Embryonic facial prominence (tissue), 1 donor: Measurements from ENCODE around the gene DYNC1I2.
A peak's percentile ranks its signal among the peaks of the same experiment; 100 is the strongest.
"Not testable (repeated sequence)": the region's sequence is repeated elsewhere in the genome, so short reads cannot be mapped to it uniquely, and the experiment has no call there.

Experiments used
- DNase-seq: peaks from one replicate; pipeline ENCODE4 v3.0.0-alpha.2; 2016; ENCODE audit errors: extremely low spot score

DYNC1I2 gene

GRCh38 chr2:171712051-171712450, 24.8 kb downstream of the DYNC1I2 start:
- no peak for DNase-seq

- DNase-seq: no peak
Observed at GRCh38 chr2:171718720-171719119, 31.5 kb downstream of the DYNC1I2 start.

- no peak for DNase-seq
Observed at GRCh38 chr2:171719660-171720059, 32.4 kb downstream of the DYNC1I2 start.

DNA sequence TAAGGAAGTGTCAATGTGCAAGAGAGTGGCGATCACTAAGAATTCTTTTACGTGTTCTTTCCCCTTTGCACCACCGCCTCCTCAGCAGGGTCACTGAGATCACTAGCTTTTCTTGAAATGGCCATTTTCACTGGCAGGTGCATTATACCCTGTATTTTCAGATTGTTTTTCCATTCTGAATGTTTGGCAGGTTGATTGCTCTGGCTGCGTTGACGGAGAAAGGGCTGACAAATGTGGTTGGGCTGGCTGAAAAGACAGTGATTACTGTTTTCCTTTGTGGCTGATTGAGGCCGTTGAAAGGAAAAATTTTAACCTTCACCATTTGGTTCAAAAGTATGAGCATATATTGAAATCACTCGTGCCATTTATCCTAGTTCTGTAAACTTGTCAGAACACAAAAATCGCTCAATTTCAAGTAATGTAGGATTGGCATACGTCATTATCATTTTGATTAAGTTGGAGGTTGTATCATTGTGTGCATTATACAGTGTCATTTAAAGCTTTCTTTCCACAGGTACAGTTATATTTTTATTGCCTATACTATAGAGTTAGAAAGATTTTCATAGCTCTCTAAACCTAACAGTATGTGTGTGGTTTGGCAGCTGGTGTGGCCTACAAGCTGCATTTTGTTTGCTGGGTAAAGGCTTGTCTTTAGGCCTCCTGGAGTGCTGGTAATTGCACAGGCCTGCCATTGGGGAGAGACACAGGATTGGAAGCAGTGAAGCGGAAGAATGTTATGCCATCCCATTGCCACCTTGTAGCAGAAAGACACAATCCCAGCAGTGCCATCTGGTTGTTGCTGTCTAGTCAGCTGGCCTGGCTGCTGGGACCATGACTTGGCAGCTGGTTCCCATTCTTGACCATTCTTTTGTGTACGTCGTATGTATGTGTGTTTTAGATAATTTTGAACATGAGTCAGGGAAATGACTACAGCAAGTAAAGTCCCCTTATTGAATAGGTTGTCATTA, 36.7 kb downstream of the DYNC1I2 start:
- no peak for DNase-seq

DNA sequence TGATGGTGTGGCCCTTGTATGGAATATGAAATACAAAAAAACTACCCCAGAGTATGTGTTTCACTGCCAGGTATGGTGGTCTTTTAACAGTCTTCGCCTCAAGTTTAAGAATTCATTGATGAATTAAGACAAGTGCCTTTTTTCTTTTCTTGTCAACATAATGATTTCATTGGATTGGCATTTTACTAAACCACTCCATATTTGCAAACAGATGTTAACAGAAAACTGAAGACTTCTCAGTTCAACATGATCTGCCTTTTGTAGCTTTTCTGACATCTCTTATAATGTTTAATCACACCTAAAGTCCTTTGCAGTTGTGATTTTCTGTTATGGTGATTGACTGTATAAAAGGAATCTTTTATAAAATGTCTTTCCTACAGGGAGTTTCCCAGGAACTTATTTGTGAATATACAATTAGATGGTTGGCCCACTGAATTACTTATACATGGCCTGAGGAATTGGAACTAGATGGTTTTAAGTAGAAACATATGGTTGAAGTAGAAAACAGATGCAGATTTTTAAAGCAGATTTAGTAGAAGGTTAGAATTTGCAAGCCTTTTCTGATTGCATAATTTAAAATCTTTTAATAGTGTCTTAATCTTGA, 39.7 kb downstream of the DYNC1I2 start:
- peak; percentile 45 for DNase-seq

GRCh38 chr2:171728989-171729951, 42.0 kb downstream of the DYNC1I2 start:
- no peak for DNase-seq

DNA sequence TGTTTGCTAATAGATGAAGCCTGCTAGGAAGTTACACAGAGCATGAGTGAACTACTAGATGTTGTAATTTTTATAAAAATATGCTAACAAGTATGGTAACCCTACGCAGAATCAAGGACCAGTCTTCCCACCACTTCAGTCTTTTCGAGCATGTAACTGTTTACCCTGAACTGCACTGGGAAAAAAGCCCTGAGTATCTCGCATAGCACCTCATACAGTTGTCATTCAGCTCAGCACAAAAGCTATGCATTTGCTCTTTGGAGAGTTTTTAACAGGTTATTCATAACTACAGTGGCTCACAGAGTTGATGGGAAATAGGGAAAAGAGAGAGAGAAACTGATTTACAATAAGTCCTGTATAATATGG, 42.7 kb downstream of the DYNC1I2 start:
- no peak for DNase-seq

- DNase-seq: no peak
Observed at GRCh38 chr2:171735991-171736710, 48.9 kb downstream of the DYNC1I2 start.

DNA sequence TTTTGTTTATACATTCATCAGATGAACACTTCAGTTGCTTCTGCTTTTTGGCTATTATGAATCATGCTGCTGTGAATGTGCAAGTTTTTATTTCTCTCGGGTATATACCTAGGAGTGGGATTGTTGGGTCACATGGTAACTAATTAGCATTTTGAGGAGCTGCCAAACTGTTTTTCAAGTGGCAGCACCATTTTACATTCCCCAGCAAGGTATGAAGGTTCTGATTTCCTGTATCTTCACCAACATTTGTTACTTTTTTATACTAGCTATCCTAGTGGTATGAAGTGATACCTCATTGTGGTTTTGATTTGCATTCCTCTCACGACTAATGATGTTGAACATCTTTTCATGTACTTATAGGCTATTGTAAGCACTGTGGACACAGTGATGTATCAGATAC, 53.9 kb downstream of the DYNC1I2 start:
- no peak for DNase-seq

- no peak for DNase-seq
Observed at GRCh38 chr2:171742760-171743159, 55.5 kb downstream of the DYNC1I2 start.

DNA sequence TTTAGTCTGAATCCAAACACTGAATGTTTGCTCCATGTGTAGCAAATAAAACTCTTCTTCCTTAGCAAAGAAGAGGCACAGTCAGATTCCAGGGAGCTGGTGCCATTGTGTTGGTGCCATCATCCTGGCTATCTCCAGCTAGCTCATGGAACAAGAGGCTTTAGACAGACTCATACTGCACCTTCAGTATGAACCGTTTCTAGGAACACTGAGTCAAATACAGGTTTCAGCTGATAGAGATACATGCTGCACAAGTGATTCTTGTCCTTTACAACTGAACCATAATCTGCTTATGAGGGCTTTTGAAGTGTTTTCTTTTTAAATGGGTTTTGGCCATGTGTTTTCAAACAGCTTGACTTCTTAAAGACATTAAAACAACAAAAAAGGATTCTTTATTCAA, 57.9 kb downstream of the DYNC1I2 start:
- DNase-seq: no peak

DNA sequence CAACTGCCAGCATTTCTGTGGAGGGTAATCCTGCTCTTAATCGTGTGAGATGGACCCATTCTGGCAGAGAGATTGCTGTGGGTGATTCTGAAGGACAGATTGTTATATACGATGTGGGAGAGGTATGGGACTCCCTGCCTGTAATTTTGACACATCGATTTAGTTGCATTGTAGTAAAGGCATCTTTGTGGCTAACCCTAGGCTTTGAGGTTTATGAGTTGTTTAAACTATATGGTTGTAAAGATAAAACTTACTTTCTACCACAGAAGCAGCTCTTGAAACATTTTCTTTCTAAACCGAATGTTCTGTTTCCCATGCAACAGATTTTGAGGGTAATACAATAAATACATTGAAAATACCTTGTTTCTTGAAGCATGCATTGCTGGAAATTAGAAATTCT, 58.5 kb downstream of the DYNC1I2 start:
- no peak for DNase-seq

DNA sequence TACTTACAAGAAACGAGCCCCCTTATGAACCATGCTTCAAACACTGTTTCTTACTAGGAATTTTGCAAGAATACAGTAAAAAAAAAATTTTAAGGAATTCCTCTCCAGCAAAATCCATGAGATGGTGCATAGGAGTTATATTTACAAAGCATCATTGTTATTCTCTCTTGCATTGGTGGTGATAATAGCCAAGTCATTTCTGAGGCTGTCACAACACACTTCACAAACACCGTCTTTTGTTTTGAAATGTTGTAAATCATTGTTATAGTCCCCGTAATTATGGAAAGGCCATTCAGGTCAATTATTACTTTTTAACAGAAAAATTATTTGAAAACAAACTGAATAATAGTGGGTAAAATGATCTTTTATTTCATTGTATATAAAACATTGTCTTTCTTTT, 60.1 kb downstream of the DYNC1I2 start:
- no peak for DNase-seq

DNA sequence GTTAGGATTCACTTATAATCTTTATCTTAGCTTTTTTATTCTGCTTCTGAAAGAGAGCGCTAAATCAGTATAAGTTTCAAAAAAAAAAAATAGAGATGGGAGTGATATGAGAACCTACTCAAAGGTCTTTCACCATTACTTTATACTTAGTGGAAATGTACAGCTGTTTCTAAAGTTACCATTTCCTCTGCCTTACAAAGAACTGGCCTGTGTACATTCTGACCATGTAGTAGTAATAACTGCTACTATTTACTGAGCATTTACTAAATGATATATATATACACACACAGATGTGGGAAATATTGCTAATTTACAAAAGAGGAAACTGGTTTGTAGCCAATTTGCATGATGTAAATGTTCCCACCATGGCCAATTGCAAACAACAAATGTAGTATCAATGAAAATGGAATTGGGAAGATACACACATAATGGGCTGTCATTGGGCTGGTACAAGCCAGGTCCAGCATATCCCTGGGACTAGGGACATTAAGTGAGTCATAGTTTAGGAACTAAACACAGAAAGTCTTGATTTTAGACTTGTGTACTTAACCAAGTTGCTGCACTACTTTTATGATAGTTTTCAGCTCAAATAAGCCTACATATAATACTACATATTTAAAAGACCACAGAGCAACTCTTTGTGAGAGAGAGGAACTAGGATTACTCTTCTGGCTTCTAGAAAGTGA, 67.1 kb downstream of the DYNC1I2 start:
- no peak for DNase-seq

- not testable (repeated sequence) for DNase-seq
Observed at GRCh38 chr2:171758762-171759161, 71.5 kb downstream of the DYNC1I2 start.

DNA sequence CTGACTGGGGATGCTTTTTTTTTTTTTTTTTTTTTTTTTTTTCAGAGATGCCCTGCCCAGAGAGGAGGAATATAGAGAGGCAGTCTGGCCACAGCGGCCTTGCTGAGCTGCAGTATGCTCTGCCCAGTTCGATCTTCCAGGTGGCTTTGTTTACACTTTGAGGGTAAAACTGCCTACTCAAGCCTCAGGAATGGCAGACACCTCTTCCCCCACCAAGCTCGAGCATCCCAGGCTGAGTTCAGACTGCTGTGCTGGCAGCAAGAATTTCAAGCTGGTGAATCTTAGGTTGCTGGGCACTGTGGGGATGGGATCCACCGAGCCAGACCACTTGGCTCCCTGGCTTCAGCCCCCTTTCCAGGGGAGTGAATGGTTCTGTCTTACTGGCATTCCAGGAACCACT, 73.9 kb downstream of the DYNC1I2 start:
- DNase-seq: not testable (repeated sequence)

GRCh38 chr2:171762879-171763573, 75.8 kb downstream of the DYNC1I2 start:
- no peak for DNase-seq

- DNase-seq: no peak
Observed at GRCh38 chr2:171763602-171764001, 76.3 kb downstream of the DYNC1I2 start.

DNA sequence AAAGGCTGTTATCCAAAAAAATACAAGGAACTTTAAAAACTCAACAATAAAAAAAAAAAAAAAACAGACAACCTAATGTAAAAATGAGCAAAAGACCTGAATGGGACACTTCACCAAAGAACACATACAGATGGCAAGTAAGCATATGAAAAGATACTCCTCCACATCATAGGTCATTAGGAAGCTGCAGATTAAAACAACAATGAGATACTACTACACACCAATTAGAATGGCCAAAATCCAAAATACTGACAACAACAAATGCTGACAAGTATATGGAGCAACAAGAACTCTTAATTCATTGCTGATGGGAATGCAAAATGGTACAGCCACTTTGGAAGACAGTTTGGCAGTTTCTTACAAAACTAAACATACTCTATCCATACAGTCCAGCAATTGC, 84.2 kb downstream of the DYNC1I2 start:
- DNase-seq: no peak

DNA sequence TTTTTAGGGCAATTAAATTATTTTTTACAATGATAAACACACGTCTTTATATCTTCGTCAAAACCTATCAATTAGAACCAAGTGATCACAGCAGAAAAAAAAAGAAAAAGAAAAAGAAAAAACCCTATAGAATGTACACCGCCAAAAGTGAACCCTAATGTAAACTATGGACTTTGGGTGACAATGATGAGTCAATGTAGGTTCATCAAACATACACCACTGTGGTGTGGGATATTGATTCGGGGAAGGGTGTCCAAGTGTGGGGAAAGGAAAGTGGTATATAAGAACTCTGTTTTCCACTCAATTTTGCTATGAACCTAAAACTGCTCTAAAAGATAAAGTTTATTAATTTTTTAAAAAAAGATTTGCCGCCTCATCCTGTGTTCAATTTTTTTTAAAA, 85.1 kb downstream of the DYNC1I2 start:
- no peak for DNase-seq
